Measurements from ENCODE around the gene LRMDA. TPM values are rescaled to one million over a fixed set of nuclear protein-coding genes. Genes with fewer than 3 reads are reported as not detected.

The LRMDA gene
- total RNA-seq, 4 donors from 2014 or later: 2.2 to 7.8 (median 4.5) TPM

- intact Hi-C loops (cut with DNase I; ENCODE audit: low total_unique reads) (no loop called here), in situ Hi-C loops (cut with MboI; ENCODE audit: low pct_ligation_motif_present in 1 of 4, low pct_unique_long_range_greater_than_20kb in 1 of 4, low sequenced_read_pairs in 3 of 4) (no loop called here)
- H3K36me3 ChIP-seq: no peaks in the 10 kb centered on the region
- H3K27me3 ChIP-seq: no peaks in the 10 kb centered on the region
- no peaks in the 10 kb centered on the region for H3K4me1 ChIP-seq
- H3K4me3 ChIP-seq: no peak overlapping the region
- DNase-seq: no peak
- WGBS, 2 donors (ENCODE audit: low coverage in 1 of 2): 77 to 79% methylated on average over 5 to 8 of the region's 8 CpGs
- H3K9me3 ChIP-seq: no peaks in the 10 kb centered on the region
- TF ChIP-seq CTCF (IDR thresholded peaks at IDR 0.05): no peak
- no peak for TF ChIP-seq POLR2AphosphoS5 (IDR thresholded peaks at IDR 0.05)
- TF ChIP-seq POLR2A (IDR thresholded peaks at IDR 0.05): no peak
- no peak for TF ChIP-seq EP300 (IDR thresholded peaks at IDR 0.05; ENCODE audit: low read depth)
- no peak overlapping the region for H3K27ac ChIP-seq
Measured at GRCh38 chr10:76190634-76191270, 759.3 kb downstream of the LRMDA start.

- no peaks in the 10 kb centered on the region for H3K4me1 ChIP-seq
- intact Hi-C loops (cut with DNase I; ENCODE audit: low total_unique reads) (no loop called here), in situ Hi-C loops (cut with MboI; ENCODE audit: low pct_ligation_motif_present in 1 of 4, low pct_unique_long_range_greater_than_20kb in 1 of 4, low sequenced_read_pairs in 3 of 4) (no loop called here)
- WGBS, 2 donors (ENCODE audit: low coverage in 1 of 2): 86 to 91% methylated on average over 1 of the region's 1 CpG
- no peaks in the 10 kb centered on the region for H3K36me3 ChIP-seq
- no peak for TF ChIP-seq CTCF (IDR thresholded peaks at IDR 0.05)
- TF ChIP-seq POLR2AphosphoS5 (IDR thresholded peaks at IDR 0.05): no peak
- no peak for TF ChIP-seq EP300 (IDR thresholded peaks at IDR 0.05; ENCODE audit: low read depth)
- TF ChIP-seq POLR2A (IDR thresholded peaks at IDR 0.05): no peak
- H3K27ac ChIP-seq: no peak overlapping the region
- no peaks in the 10 kb centered on the region for H3K9me3 ChIP-seq
- H3K4me3 ChIP-seq: no peak overlapping the region
- no peak for DNase-seq
- no peaks in the 10 kb centered on the region for H3K27me3 ChIP-seq
Measured at GRCh38 chr10:76191336-76191735, 759.9 kb downstream of the LRMDA start.

- 90 to 100% methylated on average over 1 to 2 of the region's 2 CpGs for WGBS, 2 donors (ENCODE audit: low coverage in 1 of 2)
- intact Hi-C loops (cut with DNase I; ENCODE audit: low total_unique reads): no loop called here
Measured at GRCh38 chr10:76192151-76192550, 760.7 kb downstream of the LRMDA start.

GRCh38 chr10:76192694-76193320 is 761.4 kb downstream of the LRMDA start:
- TF ChIP-seq POLR2A (IDR thresholded peaks at IDR 0.05) (no peak), POLR2AphosphoS5 (IDR thresholded peaks at IDR 0.05) (no peak)
- in situ Hi-C loops (cut with MboI; ENCODE audit: low pct_ligation_motif_present in 1 of 4, low pct_unique_long_range_greater_than_20kb in 1 of 4, low sequenced_read_pairs in 3 of 4) (no loop called here), intact Hi-C loops (cut with DNase I; ENCODE audit: low total_unique reads) (no loop called here)
- Histone ChIP-seq H3K27ac (no peak overlapping the region), H3K36me3 (no peaks in the 10 kb centered on the region), H3K9me3 (no peaks in the 10 kb centered on the region), H3K4me1 (no peaks in the 10 kb centered on the region), H3K4me3 (no peak overlapping the region), H3K27me3 (no peaks in the 10 kb centered on the region)
- DNase-seq: no peak
- 70 to 72% methylated on average over 7 of the region's 7 CpGs for WGBS, 2 donors (ENCODE audit: low coverage in 1 of 2)

More at GRCh38 chr10:76192151-76192550, 760.7 kb downstream of the LRMDA start:
- no peak overlapping the region for H3K27ac ChIP-seq
- DNase-seq: no peak
- no peaks in the 10 kb centered on the region for H3K9me3 ChIP-seq
- no peaks in the 10 kb centered on the region for H3K27me3 ChIP-seq
- H3K36me3 ChIP-seq: no peaks in the 10 kb centered on the region
- TF ChIP-seq POLR2A (IDR thresholded peaks at IDR 0.05) (no peak), CTCF (IDR thresholded peaks at IDR 0.05) (no peak), EP300 (IDR thresholded peaks at IDR 0.05; ENCODE audit: low read depth) (no peak), POLR2AphosphoS5 (IDR thresholded peaks at IDR 0.05) (no peak)
- in situ Hi-C loops (cut with MboI; ENCODE audit: low pct_ligation_motif_present in 1 of 4, low pct_unique_long_range_greater_than_20kb in 1 of 4, low sequenced_read_pairs in 3 of 4): no loop called here
- no peaks in the 10 kb centered on the region for H3K4me1 ChIP-seq
- H3K4me3 ChIP-seq: no peak overlapping the region

All from transverse colon (tissue), 4 donors.